Sigmoid colon (tissue), 4 donors: Measurements from ENCODE around the gene OLFML1.

Experiments
- CTCF ChIP-seq, 4 experiments: fragments of 450-650 bp in 3 of 4; fragments of 200-600 bp in 1 of 4; IDR thresholded peaks; one replicate each; pipeline ENCODE4 v1.5.1; 2016 to 2019; ENCODE audit warnings: antibody characterized with exemption in 4 of 4, mild to moderate bottlenecking in 3 of 4, moderate library complexity in 2 of 4
- POLR2AphosphoS5 ChIP-seq, 4 donors: sonication (generic); formaldehyde crosslinking; IDR thresholded peaks; one replicate each; pipeline ENCODE4 v1.6.1; 2017; ENCODE audit warnings: antibody characterized with exemption in 4 of 4

GRCh38 chr11:7501251-7501650 is 15.9 kb downstream of the OLFML1 start:
- TF ChIP-seq CTCF (IDR thresholded peaks at IDR 0.05) (no peak), POLR2AphosphoS5 (IDR thresholded peaks at IDR 0.05) (no peak)
